Mucosa of descending colon (tissue), 3 donors: Measurements from ENCODE around the gene CTNND2. TPM values are rescaled to one million over a fixed set of nuclear protein-coding genes. Genes with fewer than 3 reads are reported as not detected.
"Not testable (repeated sequence)": the region's sequence is repeated elsewhere in the genome, so short reads cannot be mapped to it uniquely, and the experiment has no call there.

Experiments used
- ATAC-seq: fragments of 200-7000 bp; cut with Tn5 transposase; one replicate; pipeline ENCODE4 v1.9.1; 2020; ENCODE audit warnings: mild to moderate bottlenecking, moderate library complexity
- DNase-seq, 3 donors: peaks; one replicate each; pipeline ENCODE4 v3.0.0-alpha.2; 2020
- H3K36me3 ChIP-seq: fragments of 200-600 bp; one replicate; pipeline ENCODE4 v1.8.0; 2021; ENCODE audit warnings: low read depth, mild to moderate bottlenecking
- H3K4me1 ChIP-seq: fragments of 200-600 bp; one replicate; pipeline ENCODE4 v1.8.0; 2021; ENCODE audit warnings: low read depth, mild to moderate bottlenecking
- H3K4me3 ChIP-seq: fragments of 200-600 bp; one replicate; pipeline ENCODE4 v1.8.0; 2021; ENCODE audit warnings: mild to moderate bottlenecking
- H3K9me3 ChIP-seq: fragments of 200-600 bp; one replicate; pipeline ENCODE4 v1.8.0; 2021; ENCODE audit warnings: mild to moderate bottlenecking
- intact Hi-C, 2 donors: fragments of 100-400 bp; cut with DNase I in 1 of 2; cut with micrococcal nuclease in 1 of 2; formaldehyde crosslinking; loops; one replicate each; pipeline versions ENCODE4 v1.11.0 to v1.11.1; 2022; cut with DNase I, micrococcal nuclease
- total RNA-seq, 3 donors: library from RNA; stranded (reverse); fragmentation: NEBNext Ultra II Directional in 2 of 3; extraction: Animal tissue kit (Norgen Biotek cat#: 25700) in 2 of 3; gene quantifications; one replicate each; pipeline versions ENCODE4 v1.2.1 to v1.2.4, GENCODE V29; 2021 to 2023
- TF ChIP-seq, protein P1 (sequence below): fragments of 200-600 bp; IDR thresholded peaks from one replicate; pipeline ENCODE4 v1.8.0; 2022; ENCODE audit warnings: antibody characterized with exemption, mild to moderate bottlenecking
- donor health status: DM: no; HTN: no; CAD: no; lungs with moderate emphysema.
- donor health status: DM: no; HTN: no; CAD: no.
- donor health status: DM: no; HTN: yes; CAD: no.

The CTNND2 gene
- total RNA-seq, 3 donors from 2014 or later, result 0.70 to 3.4 (median 0.81) TPM

- DNase-seq (no peak), ATAC-seq (no peak)
- Histone ChIP-seq H3K36me3 (no peaks in the 10 kb centered on the region), H3K9me3 (no peaks in the 10 kb centered on the region), H3K4me1 (no peaks in the 10 kb centered on the region), H3K4me3 (no peak overlapping the region)
- TF ChIP-seq, protein P1, sequence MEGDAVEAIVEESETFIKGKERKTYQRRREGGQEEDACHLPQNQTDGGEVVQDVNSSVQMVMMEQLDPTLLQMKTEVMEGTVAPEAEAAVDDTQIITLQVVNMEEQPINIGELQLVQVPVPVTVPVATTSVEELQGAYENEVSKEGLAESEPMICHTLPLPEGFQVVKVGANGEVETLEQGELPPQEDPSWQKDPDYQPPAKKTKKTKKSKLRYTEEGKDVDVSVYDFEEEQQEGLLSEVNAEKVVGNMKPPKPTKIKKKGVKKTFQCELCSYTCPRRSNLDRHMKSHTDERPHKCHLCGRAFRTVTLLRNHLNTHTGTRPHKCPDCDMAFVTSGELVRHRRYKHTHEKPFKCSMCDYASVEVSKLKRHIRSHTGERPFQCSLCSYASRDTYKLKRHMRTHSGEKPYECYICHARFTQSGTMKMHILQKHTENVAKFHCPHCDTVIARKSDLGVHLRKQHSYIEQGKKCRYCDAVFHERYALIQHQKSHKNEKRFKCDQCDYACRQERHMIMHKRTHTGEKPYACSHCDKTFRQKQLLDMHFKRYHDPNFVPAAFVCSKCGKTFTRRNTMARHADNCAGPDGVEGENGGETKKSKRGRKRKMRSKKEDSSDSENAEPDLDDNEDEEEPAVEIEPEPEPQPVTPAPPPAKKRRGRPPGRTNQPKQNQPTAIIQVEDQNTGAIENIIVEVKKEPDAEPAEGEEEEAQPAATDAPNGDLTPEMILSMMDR, result no peak
- intact Hi-C loops, result no loop called here
Observed at GRCh38 chr5:11426442-11426841, 477.8 kb downstream of the CTNND2 start.

DNA sequence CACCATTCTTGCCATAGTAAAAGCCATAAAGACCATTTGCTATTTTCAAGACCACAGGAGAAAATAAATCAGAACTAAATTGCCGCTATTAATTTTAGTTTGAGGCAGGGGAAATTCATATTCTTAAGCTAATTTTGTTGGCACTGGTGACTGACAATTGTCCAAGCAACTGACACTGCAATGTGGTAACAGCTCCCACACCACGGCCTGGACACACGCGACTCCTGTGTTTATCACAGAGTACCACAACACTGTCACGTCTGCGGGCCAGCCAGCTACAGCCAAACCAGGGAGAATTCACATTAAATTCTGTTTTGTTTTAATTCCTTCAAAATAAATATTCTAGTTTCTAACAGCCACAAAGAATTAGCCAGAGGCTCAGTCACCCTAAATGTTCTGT is 481.9 kb downstream of the CTNND2 start:
- DNase-seq (no peak), ATAC-seq (no peak)
- intact Hi-C loops, result no loop called here
- H3K4me1 ChIP-seq, result no peaks in the 10 kb centered on the region
- H3K9me3 ChIP-seq, result no peaks in the 10 kb centered on the region
- TF ChIP-seq, protein P1, result no peak
- no peaks in the 10 kb centered on the region for H3K36me3 ChIP-seq
- H3K4me3 ChIP-seq, result no peak overlapping the region

DNA sequence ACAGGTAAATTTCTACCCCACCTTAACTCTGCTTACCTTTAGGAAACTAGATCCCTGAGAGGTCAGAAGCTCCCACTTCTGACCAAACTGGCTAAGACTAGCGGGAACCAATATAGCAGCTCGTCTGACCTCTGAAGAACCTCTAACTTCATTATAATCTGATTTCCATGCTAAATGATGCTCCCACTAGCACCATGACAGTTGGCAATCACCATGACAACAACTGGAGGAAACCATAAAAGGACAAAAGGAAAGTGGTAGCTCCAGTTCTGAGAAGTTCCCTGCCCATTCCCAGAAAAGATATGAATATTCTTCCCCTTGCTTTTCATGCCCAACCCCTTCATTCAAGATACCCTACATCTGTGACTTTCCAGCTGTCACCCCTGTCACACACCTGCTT is 483.3 kb downstream of the CTNND2 start:
- no peaks in the 10 kb centered on the region for H3K9me3 ChIP-seq
- TF ChIP-seq, protein P1, result no peak
- H3K36me3 ChIP-seq, result no peaks in the 10 kb centered on the region
- ATAC-seq (no peak), DNase-seq (no peak)
- no peak overlapping the region for H3K4me3 ChIP-seq
- H3K4me1 ChIP-seq, result no peaks in the 10 kb centered on the region
- intact Hi-C loops, result no loop called here

DNA sequence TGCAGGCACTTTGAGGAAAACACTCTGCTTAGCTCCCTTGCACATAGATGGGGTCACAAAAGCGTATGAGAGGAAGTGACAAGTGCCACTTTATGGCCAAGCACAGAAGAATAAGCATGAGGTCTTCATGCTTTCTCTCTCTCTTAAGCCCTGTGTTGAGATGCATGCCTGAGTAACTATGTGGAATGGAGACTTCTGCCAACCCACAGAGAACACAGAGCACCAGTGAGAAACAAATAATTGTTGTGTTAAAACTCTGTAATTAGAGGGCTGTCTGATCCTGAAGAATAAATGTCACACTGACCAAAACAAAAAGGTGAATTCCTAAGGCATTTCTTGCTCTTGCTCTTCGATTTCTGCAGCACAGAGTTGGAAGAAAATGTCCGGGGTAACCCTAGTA is 488.5 kb downstream of the CTNND2 start:
- intact Hi-C loops, result no loop called here
- Histone ChIP-seq H3K4me3 (no peak overlapping the region), H3K36me3 (no peaks in the 10 kb centered on the region), H3K9me3 (peaks cover 3% of the 10 kb centered on the region), H3K4me1 (no peaks in the 10 kb centered on the region)
- DNase-seq (no peak), ATAC-seq (no peak)
- TF ChIP-seq, protein P1, result no peak

- ATAC-seq, H3K4me3 ChIP-seq, H3K9me3 ChIP-seq, DNase-seq, H3K36me3 ChIP-seq, intact Hi-C loops, H3K4me1 ChIP-seq: not testable (repeated sequence)
Observed at GRCh38 chr5:11414732-11415131, 489.5 kb downstream of the CTNND2 start.

DNA sequence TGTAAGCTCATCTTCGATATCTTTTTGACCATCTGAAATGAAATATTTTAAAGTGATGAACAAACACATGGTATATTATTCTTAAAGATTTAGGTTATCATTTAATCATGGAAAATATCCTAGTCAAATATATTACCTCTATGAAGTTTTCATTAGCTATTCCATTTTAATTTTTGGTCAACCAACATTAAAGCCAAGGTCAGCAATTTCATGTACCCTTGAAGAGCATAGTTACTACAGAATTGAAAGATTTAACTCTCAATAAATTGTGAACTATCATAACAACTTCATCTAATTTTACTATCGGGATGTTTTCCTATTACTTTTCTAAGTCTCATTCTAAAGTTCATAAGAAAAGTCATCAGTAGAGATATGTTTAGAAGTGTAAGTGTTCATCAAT is 492.6 kb downstream of the CTNND2 start:
- intact Hi-C loops, result no loop called here
- TF ChIP-seq, protein P1, result no peak
- no peaks in the 10 kb centered on the region for H3K36me3 ChIP-seq
- H3K9me3 ChIP-seq, result peaks cover 3% of the 10 kb centered on the region
- no peak for ATAC-seq
- H3K4me1 ChIP-seq, result no peaks in the 10 kb centered on the region
- H3K4me3 ChIP-seq, result no peak overlapping the region
- no peak for DNase-seq
